Dendritic cell treated with granulocyte-macrophage colony-stimulating factor and Interleukin-4, amounts not matched to agents 40 ng/mL and 50 ng/mL, for 4 days (primary cell): Measurements from ENCODE around the gene THEM5.
A peak's percentile ranks its signal among the peaks of the same experiment; 100 is the strongest.

Experiments used
- H3K27ac Mint-ChIP-seq: one replicate; pipeline ENCODE4 v1.8.0; 2022; ENCODE audit warnings: mild to moderate bottlenecking, mixed read lengths
- H3K27me3 Mint-ChIP-seq: one replicate; pipeline ENCODE4 v1.8.0; 2022; ENCODE audit warnings: mild to moderate bottlenecking, mixed read lengths
- H3K36me3 Mint-ChIP-seq: one replicate; pipeline ENCODE4 v1.8.0; 2022; ENCODE audit warnings: low read depth, mixed read lengths
- H3K4me1 Mint-ChIP-seq: one replicate; pipeline ENCODE4 v1.8.0; 2022; ENCODE audit warnings: low read depth, mixed read lengths
- H3K4me3 Mint-ChIP-seq: one replicate; pipeline ENCODE4 v1.8.0; 2022; ENCODE audit warnings: mild to moderate bottlenecking, moderate library complexity, mixed read lengths
- H3K9me3 Mint-ChIP-seq: one replicate; pipeline ENCODE4 v1.8.0; 2022; ENCODE audit warnings: mixed read lengths
- intact Hi-C: fragments of 100-400 bp; cut with micrococcal nuclease; formaldehyde crosslinking; loops from one replicate; pipeline ENCODE4 v1.15.0; 2022

THEM5 gene

GRCh38 chr1:151830055-151830454, 23.5 kb downstream of the THEM5 start:
- Mint-ChIP-seq H3K27me3 (peaks cover 18% of the 10 kb centered on the region), H3K4me3 (no peak overlapping the region)
- intact Hi-C loops: loop anchor here (10.0 kb wide), 2 partner anchors 65 to 385 kb away; partner anchors contain the start of gene MRPL9

GRCh38 chr1:151829352-151830046, 24.0 kb downstream of the THEM5 start:
- H3K27ac Mint-ChIP-seq: peak overlapping the region; percentile 10
- no peaks in the 10 kb centered on the region for H3K36me3 Mint-ChIP-seq
- no peak overlapping the region for H3K4me3 Mint-ChIP-seq
- H3K9me3 Mint-ChIP-seq: no peaks in the 10 kb centered on the region
- intact Hi-C loops: loop anchor here (10.0 kb wide), 2 partner anchors 65 to 385 kb away; partner anchors contain the start of gene MRPL9
- H3K27me3 Mint-ChIP-seq: peaks cover 22% of the 10 kb centered on the region
- H3K4me1 Mint-ChIP-seq: peaks cover 68% of the 10 kb centered on the region

More at GRCh38 chr1:151830055-151830454, 23.5 kb downstream of the THEM5 start:
- peaks cover 72% of the 10 kb centered on the region for H3K4me1 Mint-ChIP-seq
- H3K27ac Mint-ChIP-seq: peak overlapping the region; percentile 10
- no peaks in the 10 kb centered on the region for H3K36me3 Mint-ChIP-seq
- H3K9me3 Mint-ChIP-seq: no peaks in the 10 kb centered on the region

GRCh38 chr1:151828921-151829320, 24.6 kb downstream of the THEM5 start:
- Mint-ChIP-seq H3K36me3 (no peaks in the 10 kb centered on the region), H3K4me1 (peaks cover 65% of the 10 kb centered on the region), H3K27ac (peak overlapping the region; percentile 10), H3K27me3 (peaks cover 25% of the 10 kb centered on the region), H3K4me3 (no peak overlapping the region), H3K9me3 (no peaks in the 10 kb centered on the region)
- intact Hi-C loops: no loop called here

GRCh38 chr1:151827853-151828252, 25.7 kb downstream of the THEM5 start:
- H3K4me1 Mint-ChIP-seq: peaks cover 60% of the 10 kb centered on the region
- no peak overlapping the region for H3K27ac Mint-ChIP-seq
- intact Hi-C loops: no loop called here
- H3K36me3 Mint-ChIP-seq: no peaks in the 10 kb centered on the region
- H3K4me3 Mint-ChIP-seq: no peak overlapping the region
- peaks cover 34% of the 10 kb centered on the region for H3K27me3 Mint-ChIP-seq
- no peaks in the 10 kb centered on the region for H3K9me3 Mint-ChIP-seq

GRCh38 chr1:151825751-151826660, 27.5 kb downstream of the THEM5 start:
- Mint-ChIP-seq H3K9me3 (no peaks in the 10 kb centered on the region), H3K27ac (no peak overlapping the region), H3K4me1 (peaks cover 53% of the 10 kb centered on the region), H3K4me3 (no peak overlapping the region), H3K36me3 (no peaks in the 10 kb centered on the region), H3K27me3 (peaks cover 36% of the 10 kb centered on the region)
- intact Hi-C loops: no loop called here

GRCh38 chr1:151825204-151825603, 28.3 kb downstream of the THEM5 start:
- Mint-ChIP-seq H3K27me3 (peaks cover 37% of the 10 kb centered on the region), H3K4me3 (no peak overlapping the region), H3K4me1 (peaks cover 49% of the 10 kb centered on the region), H3K36me3 (no peaks in the 10 kb centered on the region), H3K9me3 (no peaks in the 10 kb centered on the region), H3K27ac (no peak overlapping the region)
- intact Hi-C loops: no loop called here

GRCh38 chr1:151823175-151823574, 30.3 kb downstream of the THEM5 start:
- intact Hi-C loops: no loop called here
- Mint-ChIP-seq H3K4me1 (peaks cover 32% of the 10 kb centered on the region), H3K4me3 (no peak overlapping the region), H3K27ac (no peak overlapping the region), H3K36me3 (no peaks in the 10 kb centered on the region), H3K27me3 (peaks cover 40% of the 10 kb centered on the region), H3K9me3 (no peaks in the 10 kb centered on the region)

- intact Hi-C loops: no loop called here
- no peak overlapping the region for H3K27ac Mint-ChIP-seq
- H3K4me1 Mint-ChIP-seq: peaks cover 28% of the 10 kb centered on the region
- H3K9me3 Mint-ChIP-seq: no peaks in the 10 kb centered on the region
- peaks cover 39% of the 10 kb centered on the region for H3K27me3 Mint-ChIP-seq
- no peaks in the 10 kb centered on the region for H3K36me3 Mint-ChIP-seq
- H3K4me3 Mint-ChIP-seq: no peak overlapping the region
Observed at GRCh38 chr1:151822404-151822803, 31.1 kb downstream of the THEM5 start.

GRCh38 chr1:151820940-151821339, 32.6 kb downstream of the THEM5 start:
- Mint-ChIP-seq H3K4me1 (peaks cover 43% of the 10 kb centered on the region), H3K27ac (no peak overlapping the region), H3K4me3 (no peak overlapping the region), H3K36me3 (no peaks in the 10 kb centered on the region), H3K27me3 (peaks cover 43% of the 10 kb centered on the region), H3K9me3 (no peaks in the 10 kb centered on the region)
- intact Hi-C loops: no loop called here

GRCh38 chr1:151819976-151820623, 33.4 kb downstream of the THEM5 start:
- H3K36me3 Mint-ChIP-seq: no peaks in the 10 kb centered on the region
- H3K27me3 Mint-ChIP-seq: peaks cover 49% of the 10 kb centered on the region
- H3K4me1 Mint-ChIP-seq: peaks cover 47% of the 10 kb centered on the region
- H3K4me3 Mint-ChIP-seq: no peak overlapping the region
- H3K9me3 Mint-ChIP-seq: no peaks in the 10 kb centered on the region
- H3K27ac Mint-ChIP-seq: no peak overlapping the region
- intact Hi-C loops: no loop called here

- peaks cover 51% of the 10 kb centered on the region for H3K27me3 Mint-ChIP-seq
- no peaks in the 10 kb centered on the region for H3K9me3 Mint-ChIP-seq
- intact Hi-C loops: no loop called here
- H3K4me3 Mint-ChIP-seq: no peak overlapping the region
- H3K36me3 Mint-ChIP-seq: no peaks in the 10 kb centered on the region
- H3K27ac Mint-ChIP-seq: no peak overlapping the region
- H3K4me1 Mint-ChIP-seq: peaks cover 47% of the 10 kb centered on the region
Observed at GRCh38 chr1:151819227-151819835, 34.2 kb downstream of the THEM5 start.

- no peak overlapping the region for H3K27ac Mint-ChIP-seq
- H3K9me3 Mint-ChIP-seq: no peaks in the 10 kb centered on the region
- H3K4me1 Mint-ChIP-seq: peaks cover 37% of the 10 kb centered on the region
- no peaks in the 10 kb centered on the region for H3K36me3 Mint-ChIP-seq
- peaks cover 43% of the 10 kb centered on the region for H3K27me3 Mint-ChIP-seq
- intact Hi-C loops: no loop called here
- H3K4me3 Mint-ChIP-seq: no peak overlapping the region
Observed at GRCh38 chr1:151817353-151817730, 36.2 kb downstream of the THEM5 start.

GRCh38 chr1:151816548-151817352, 36.8 kb downstream of the THEM5 start:
- Mint-ChIP-seq H3K4me1 (peaks cover 31% of the 10 kb centered on the region), H3K36me3 (no peaks in the 10 kb centered on the region), H3K27me3 (peaks cover 42% of the 10 kb centered on the region), H3K27ac (no peak overlapping the region), H3K4me3 (no peak overlapping the region), H3K9me3 (no peaks in the 10 kb centered on the region)
- intact Hi-C loops: no loop called here
